A673 (cell line): ENCODE measurements around the gene PATL1. TPM values are rescaled to one million over a fixed set of nuclear protein-coding genes. Genes with fewer than 3 reads are reported as not detected.

Experiments used
- BruUV-seq: library from RNA; stranded (reverse); fragments of 400-500 nt; replicated peaks from 2 replicates; lab custom pipeline; 2021; lab: Mats Ljungman, UMichigan
- CTCF ChIA-PET: fragments of 300-600 bp; sonication (Branson Sonifier 250); formaldehyde crosslinking; loops from one replicate; lab custom pipeline; 2022; ENCODE audit warnings: antibody characterized with exemption; lab: Charles Lee
- POLR2A ChIA-PET: fragments of 300-600 bp; sonication (Branson Sonifier 250); formaldehyde crosslinking; loops from one replicate; lab custom pipeline; 2022; ENCODE audit warnings: antibody characterized with exemption; ENCODE audit not compliant: low non-redundant PET; lab: Charles Lee
- DNase-seq: peaks from one replicate; pipeline ENCODE4 v3.0.0-alpha.2; 2015; ENCODE audit warnings: low spot score
- H3K27ac ChIP-seq: fragments of 200-600 bp; sonication (generic); 2 replicates; pipeline ENCODE4 v1.5.1; 2016; ENCODE audit warnings: mixed run types, low read depth, mild to moderate bottlenecking, mixed read lengths, antibody characterized with exemption, low read length; ENCODE audit not compliant: poor library complexity, severe bottlenecking
- H3K27me3 ChIP-seq: fragments of 200-600 bp; sonication (generic); replicated peaks from 2 replicates; pipeline ENCODE4 v1.6.1; 2017; ENCODE audit warnings: mixed run types, low read depth, mild to moderate bottlenecking, mixed read lengths, antibody characterized with exemption, low read length; ENCODE audit not compliant: insufficient read depth, poor library complexity
- H3K36me3 ChIP-seq: fragments of 200-600 bp; sonication (generic); 2 replicates; pipeline ENCODE4 v1.6.1; 2016; ENCODE audit warnings: mixed run types, mild to moderate bottlenecking, mixed read lengths, antibody characterized with exemption, low read length; ENCODE audit not compliant: insufficient read depth, poor library complexity, severe bottlenecking
- H3K4me1 ChIP-seq: fragments of 200-600 bp; sonication (generic); 2 replicates; pipeline ENCODE4 v1.6.1; 2017; ENCODE audit warnings: mixed run types, mild to moderate bottlenecking, mixed read lengths, antibody characterized with exemption, low read length; ENCODE audit not compliant: insufficient read depth, poor library complexity, severe bottlenecking
- H3K4me3 ChIP-seq: fragments of 200-600 bp; sonication (generic); 2 replicates; pipeline ENCODE4 v1.5.1; 2016; ENCODE audit warnings: low read depth, mixed run types, mild to moderate bottlenecking, mixed read lengths, low read length; ENCODE audit not compliant: poor library complexity, severe bottlenecking
- H3K9me3 ChIP-seq: fragments of 200-600 bp; sonication (generic); 2 replicates; pipeline ENCODE4 v1.6.1; 2016; ENCODE audit warnings: mixed run types, low read depth, mild to moderate bottlenecking, mixed read lengths, antibody characterized with exemption, low read length; ENCODE audit not compliant: poor library complexity, severe bottlenecking
- EZH2 ChIP-seq: fragments of 200-600 bp; sonication (generic); IDR thresholded peaks from 2 replicates; pipeline ENCODE4 v1.6.1; 2017; ENCODE audit warnings: borderline replicate concordance, low read depth, mild to moderate bottlenecking, mixed read lengths, antibody characterized with exemption, low read length; ENCODE audit not compliant: poor library complexity, severe bottlenecking
- intact Hi-C: fragments of 100-400 bp; cut with micrococcal nuclease; formaldehyde crosslinking; loops from one replicate; pipeline ENCODE4 v1.10.0; 2022; ENCODE audit not compliant: unreplicated experiment
- total RNA-seq: library from RNA; stranded (reverse); gene quantifications from 2 replicates; pipeline ENCODE4 v1.2.3, GENCODE V29; 2021
- TF ChIP-seq, protein P1 (sequence below): fragments of 300-800, 200-600 bp; sonication (generic); conservative IDR thresholded peaks from 2 replicates; pipeline ENCODE4 v1.5.1; 2017; ENCODE audit warnings: low read depth, mild to moderate bottlenecking, antibody characterized with exemption, low read length, moderate library complexity, mixed read lengths

Gene PATL1
- total RNA-seq, 1 experiment from 2014 or later: 78.9 TPM

GRCh38 chr11:59679347-59679746 is 10.5 kb upstream of the PATL1 start:
- POLR2A ChIA-PET: no interaction called here
- CTCF ChIA-PET: interaction anchor here (0.6 to 1.4 kb wide), 2 partner anchors 142 to 508 kb away, joined by 3 to 5 read pairs; partner anchors contain the start of gene DTX4
- Histone ChIP-seq H3K27ac (no peak overlapping the region), H3K4me3 (no peak overlapping the region), H3K27me3 (no peaks in the 10 kb centered on the region), H3K36me3 (no peaks in the 10 kb centered on the region), H3K9me3 (no peaks in the 10 kb centered on the region), H3K4me1 (peaks cover 13% of the 10 kb centered on the region)
- intact Hi-C loops: no loop called here
- TSS peak; percentile 71 for BruUV-seq
- TF ChIP-seq EZH2: no peak
- TF ChIP-seq, protein P1, sequence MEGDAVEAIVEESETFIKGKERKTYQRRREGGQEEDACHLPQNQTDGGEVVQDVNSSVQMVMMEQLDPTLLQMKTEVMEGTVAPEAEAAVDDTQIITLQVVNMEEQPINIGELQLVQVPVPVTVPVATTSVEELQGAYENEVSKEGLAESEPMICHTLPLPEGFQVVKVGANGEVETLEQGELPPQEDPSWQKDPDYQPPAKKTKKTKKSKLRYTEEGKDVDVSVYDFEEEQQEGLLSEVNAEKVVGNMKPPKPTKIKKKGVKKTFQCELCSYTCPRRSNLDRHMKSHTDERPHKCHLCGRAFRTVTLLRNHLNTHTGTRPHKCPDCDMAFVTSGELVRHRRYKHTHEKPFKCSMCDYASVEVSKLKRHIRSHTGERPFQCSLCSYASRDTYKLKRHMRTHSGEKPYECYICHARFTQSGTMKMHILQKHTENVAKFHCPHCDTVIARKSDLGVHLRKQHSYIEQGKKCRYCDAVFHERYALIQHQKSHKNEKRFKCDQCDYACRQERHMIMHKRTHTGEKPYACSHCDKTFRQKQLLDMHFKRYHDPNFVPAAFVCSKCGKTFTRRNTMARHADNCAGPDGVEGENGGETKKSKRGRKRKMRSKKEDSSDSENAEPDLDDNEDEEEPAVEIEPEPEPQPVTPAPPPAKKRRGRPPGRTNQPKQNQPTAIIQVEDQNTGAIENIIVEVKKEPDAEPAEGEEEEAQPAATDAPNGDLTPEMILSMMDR: no peak
- no peak for DNase-seq

DNA sequence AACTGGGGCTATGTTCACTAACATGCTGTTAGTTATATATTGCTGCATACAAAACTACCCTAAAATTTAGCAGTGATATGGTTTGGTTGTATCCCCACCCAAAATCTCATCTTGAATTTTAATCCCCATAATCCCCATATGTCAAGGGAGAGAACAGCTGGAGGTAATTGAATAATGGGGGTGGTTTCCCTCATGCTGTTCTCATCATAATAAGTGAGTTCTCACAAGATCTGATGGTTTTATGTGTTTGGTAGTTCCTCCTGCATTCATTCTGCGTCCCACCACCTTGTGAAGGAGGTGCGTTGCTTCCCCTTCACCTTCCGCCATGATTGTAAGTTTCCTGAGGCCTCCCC is 10.0 kb upstream of the PATL1 start:
- H3K36me3 ChIP-seq: no peaks in the 10 kb centered on the region
- intact Hi-C loops: no loop called here
- no peaks in the 10 kb centered on the region for H3K9me3 ChIP-seq
- H3K4me1 ChIP-seq: peaks cover 13% of the 10 kb centered on the region
- ChIA-PET CTCF (interaction anchor here (1.4 kb wide), 1 partner anchor 142 kb away, joined by 5 read pairs; no protein-coding TSS in a partner anchor), POLR2A (no interaction called here)
- H3K4me3 ChIP-seq: no peak overlapping the region
- H3K27ac ChIP-seq: peak overlapping the region; percentile 20
- H3K27me3 ChIP-seq: no peaks in the 10 kb centered on the region
- TF ChIP-seq, protein P1: no peak
- TF ChIP-seq EZH2: no peak
- peak; percentile 82 for DNase-seq
- no TSS peak for BruUV-seq

DNA sequence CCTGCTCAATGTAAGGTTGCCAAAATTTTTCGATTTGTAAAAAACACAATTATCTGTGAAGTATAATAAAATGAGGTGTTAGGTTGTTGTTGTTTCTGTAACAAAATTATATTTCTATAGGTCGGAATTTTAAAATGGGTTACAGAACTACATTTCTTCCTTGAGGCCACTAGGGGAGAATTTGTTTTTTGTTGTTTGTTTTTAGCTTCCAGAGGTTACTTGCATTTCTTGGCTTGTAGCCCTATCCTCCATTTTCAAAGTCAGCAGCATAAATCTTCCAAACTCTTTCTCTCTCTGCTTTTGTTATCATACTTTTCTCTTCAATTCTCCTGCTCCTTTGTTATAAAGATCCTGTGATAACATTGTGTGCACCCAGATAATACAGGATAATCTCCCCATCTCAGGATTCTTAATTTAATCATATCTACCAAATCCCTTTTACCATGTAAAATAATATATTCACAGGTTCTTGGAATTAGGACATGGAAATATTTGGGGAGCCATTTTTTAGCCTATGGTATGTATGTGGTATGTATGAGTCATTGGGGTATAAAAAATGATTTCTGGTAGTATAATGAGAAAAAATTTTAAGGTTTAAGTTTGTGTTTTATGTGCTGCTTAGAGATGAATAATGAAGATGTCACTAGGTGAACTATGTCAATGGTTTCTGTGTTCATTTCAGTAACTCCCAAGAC is 9.4 kb upstream of the PATL1 start:
- ChIA-PET POLR2A (interaction anchor here (0.7 kb wide), 1 partner anchor 73 kb away, joined by 3 read pairs; no protein-coding TSS in a partner anchor), CTCF (interaction anchor here (1.4 kb wide), 1 partner anchor 141 kb away, joined by 5 read pairs; no protein-coding TSS in a partner anchor)
- H3K36me3 ChIP-seq: no peaks in the 10 kb centered on the region
- DNase-seq: peak; percentile 43
- H3K4me1 ChIP-seq: peaks cover 13% of the 10 kb centered on the region
- no TSS peak for BruUV-seq
- H3K27me3 ChIP-seq: no peaks in the 10 kb centered on the region
- TF ChIP-seq EZH2: no peak
- TF ChIP-seq, protein P1: peak; percentile 32; the same call in 1 of the 2 replicates
- H3K9me3 ChIP-seq: no peaks in the 10 kb centered on the region
- intact Hi-C loops: no loop called here
- H3K27ac ChIP-seq: peak overlapping the region; percentile 20
- H3K4me3 ChIP-seq: no peak overlapping the region
